Measurements from ENCODE around the gene PLK5.

GRCh38 chr19:1487576-1488281, 36.1 kb upstream of the PLK5 start:
- TF ChIP-seq TCF7 (CRISPR knock-in tag; IDR thresholded peaks at IDR 0.05; ENCODE audit: low read depth) (no peak), ZNF317 (CRISPR knock-in tag; IDR thresholded peaks at IDR 0.05; ENCODE audit: borderline replicate concordance, low read depth) (no peak), STAT6 (CRISPR knock-in tag; conservative IDR thresholded peaks at IDR 0.05; ENCODE audit: low read depth) (no peak), ZNF416 (CRISPR knock-in tag; IDR thresholded peaks at IDR 0.05) (no peak), SMAD3 (CRISPR knock-in tag; IDR thresholded peaks at IDR 0.05; ENCODE audit: borderline replicate concordance) (no peak)
